Natural killer cell (primary cell): ENCODE measurements around the gene MAPKAPK3. TPM values are rescaled to one million over a fixed set of nuclear protein-coding genes. Genes with fewer than 3 reads are reported as not detected.

Experiments
- ATAC-seq, 3 donors: fragments of 150-1000 bp in 2 of 3; fragments of 200-7000 bp in 1 of 3; cut with Tn5 transposase; 1 replicate in 1 of 3; 2 replicates in 2 of 3; pipeline ENCODE4 v1.10.0; 2021; ENCODE audit warnings: mild to moderate bottlenecking in 2 of 3, moderate library complexity in 2 of 3
- DNase-seq, 2 donors: peaks; one replicate each; pipeline versions ENCODE4 v3.0.0 to v3.0.0-alpha.2; 2013 to 2021; ENCODE audit warnings: mixed read lengths in 1 of 2
- H3K27ac ChIP-seq: one replicate; pipeline ENCODE4 v1.5.1; 2013; ENCODE audit warnings: mild to moderate bottlenecking, low read length
- H3K27me3 ChIP-seq: one replicate; pipeline ENCODE4 v1.6.1; 2013; ENCODE audit warnings: low read length; ENCODE audit not compliant: control insufficient read depth, insufficient read depth
- H3K36me3 ChIP-seq: one replicate; pipeline ENCODE4 v1.6.1; 2013; ENCODE audit warnings: low read length; ENCODE audit not compliant: control insufficient read depth, insufficient read depth
- H3K4me1 ChIP-seq: one replicate; pipeline ENCODE4 v1.6.1; 2013; ENCODE audit warnings: low read length; ENCODE audit not compliant: control insufficient read depth, insufficient read depth
- H3K4me3 ChIP-seq: one replicate; pipeline ENCODE4 v1.5.1; 2013; ENCODE audit warnings: low read length
- H3K9me3 ChIP-seq: one replicate; pipeline ENCODE4 v1.6.1; 2013; ENCODE audit warnings: low read length; ENCODE audit not compliant: control insufficient read depth, insufficient read depth
- H3K27ac Mint-ChIP-seq, 2 donors: one replicate each; pipeline ENCODE4 v1.8.0; 2022; ENCODE audit warnings: mild to moderate bottlenecking in 2 of 2, mixed read lengths in 2 of 2, moderate library complexity in 1 of 2
- H3K27me3 Mint-ChIP-seq, 2 donors: one replicate each; pipeline ENCODE4 v1.8.0; 2022; ENCODE audit warnings: low read depth in 2 of 2, mixed read lengths in 2 of 2
- H3K36me3 Mint-ChIP-seq: one replicate; pipeline ENCODE4 v1.8.0; 2022; ENCODE audit warnings: mixed read lengths
- H3K4me1 Mint-ChIP-seq, 2 donors: one replicate each; pipeline ENCODE4 v1.8.0; 2022; ENCODE audit warnings: mixed read lengths in 2 of 2
- H3K4me3 Mint-ChIP-seq: one replicate; pipeline ENCODE4 v1.8.0; 2022; ENCODE audit warnings: mild to moderate bottlenecking, moderate library complexity, mixed read lengths
- H3K9me3 Mint-ChIP-seq, 2 donors: one replicate each; pipeline ENCODE4 v1.8.0; 2022; ENCODE audit warnings: mixed read lengths in 2 of 2
- WGBS: methylation state at CpG from one replicate; pipeline ENCODE4 v1.1.7; 2013; ENCODE audit warnings: missing lambda C conversion rate; ENCODE audit not compliant: insufficient coverage; 5-methylcytosine and 5-hydroxymethylcytosine counted together
- intact Hi-C: fragments of 100-400 bp; cut with micrococcal nuclease; formaldehyde crosslinking; loops from one replicate; pipeline ENCODE4 v1.14.2; 2022
- total RNA-seq, 4 donors: library from RNA; stranded (reverse); fragments of 120-200 nt in 1 of 4; gene quantifications; one replicate each; pipeline versions ENCODE4 v1.2.3 to v1.2.4, GENCODE V29; 2013 to 2022
- TF ChIP-seq, protein P1 (sequence below): fragments of 200-600 bp; IDR thresholded peaks from one replicate; pipeline ENCODE4 v1.8.0; 2022; ENCODE audit warnings: antibody characterized with exemption

MAPKAPK3 gene
- total RNA-seq = 10 to 100 TPM; 48.0 to 57.7 (median 49.3) TPM
- 41.9 TPM for total RNA-seq (2013)

- WGBS = under 1% methylated on average over 54 of the region's 58 CpGs
- H3K36me3 ChIP-seq = peaks cover 2% of the 10 kb centered on the region
- no peaks in the 10 kb centered on the region for H3K27me3 Mint-ChIP-seq
Observed at GRCh38 chr3:50617096-50617791, at the start of gene MAPKAPK3. TSS of gene MAPKAPK3 (plus strand) at chr3:50617151. CDS start at chr3:50617566, 415 bp downstream.

DNA sequence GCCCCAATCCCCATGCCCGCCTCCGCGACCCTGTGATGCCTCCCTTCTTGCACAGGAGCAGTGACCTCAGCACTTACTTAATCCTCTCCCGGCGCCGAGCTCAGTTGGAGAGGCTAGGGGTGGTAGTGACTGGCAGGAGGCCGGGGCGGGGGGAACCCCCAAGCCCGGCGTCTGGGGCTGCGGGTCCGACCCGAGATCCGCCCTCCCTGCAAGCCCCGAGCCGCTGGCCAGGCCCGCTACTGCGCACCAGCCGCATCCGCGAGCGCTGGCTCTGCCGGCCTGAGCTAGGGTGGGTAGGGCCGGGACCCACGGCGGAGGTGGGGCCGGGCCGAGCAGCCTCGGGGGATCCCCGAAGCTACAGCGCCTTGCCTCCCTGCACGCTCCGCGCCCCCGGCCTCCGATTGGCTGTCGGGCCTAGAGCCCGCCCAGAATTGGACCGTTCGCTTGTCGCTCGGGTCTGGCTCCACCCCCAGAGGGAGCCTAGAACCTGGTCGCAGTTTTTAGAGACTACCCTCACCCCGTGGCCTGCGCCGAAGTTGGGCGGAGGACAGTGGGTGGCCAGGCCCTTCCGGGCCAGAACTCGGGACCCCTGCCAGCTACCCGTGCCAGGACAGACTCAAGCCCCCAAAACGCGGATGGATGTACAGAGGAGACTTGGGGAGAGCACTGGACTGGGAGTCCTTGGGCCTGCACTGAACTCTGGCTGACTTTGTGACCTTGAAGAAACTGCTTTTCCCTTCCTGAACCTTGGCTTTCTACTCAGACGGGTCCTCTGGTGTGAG is 49.4 kb upstream of the MAPKAPK3 start, which contains the start of gene C3orf18:
Gene C3orf18 (minus strand): TSS at position 362 of the 782 bp plus-strand sequence. CDS start 2,048 bp downstream, outside the sequence.
- intact Hi-C loops = no loop called here
- Mint-ChIP-seq H3K4me1 (peaks cover 26 to 58% of the 10 kb centered on the region in 2 donors), H3K27me3 (no peaks in the 10 kb centered on the region), H3K9me3 (no peaks in the 10 kb centered on the region), H3K36me3 (no peaks in the 10 kb centered on the region), H3K27ac (peak within 1 kb of the TSS; percentile 95 to 96), H3K4me3 (peak within 1 kb of the TSS; percentile 96)
- Histone ChIP-seq H3K4me3 (peak within 1 kb of the TSS; percentile 67), H3K9me3 (no peaks in the 10 kb centered on the region), H3K27ac (peak within 1 kb of the TSS; percentile 59), H3K36me3 (peaks cover 3% of the 10 kb centered on the region), H3K27me3 (no peaks in the 10 kb centered on the region), H3K4me1 (peaks cover 51% of the 10 kb centered on the region)
- ATAC-seq (peak; percentile 76 to 91 (median 84)), DNase-seq (peak; percentile 93 to 96)
- WGBS = 4% methylated on average over 53 of the region's 53 CpGs
- TF ChIP-seq, protein P1, sequence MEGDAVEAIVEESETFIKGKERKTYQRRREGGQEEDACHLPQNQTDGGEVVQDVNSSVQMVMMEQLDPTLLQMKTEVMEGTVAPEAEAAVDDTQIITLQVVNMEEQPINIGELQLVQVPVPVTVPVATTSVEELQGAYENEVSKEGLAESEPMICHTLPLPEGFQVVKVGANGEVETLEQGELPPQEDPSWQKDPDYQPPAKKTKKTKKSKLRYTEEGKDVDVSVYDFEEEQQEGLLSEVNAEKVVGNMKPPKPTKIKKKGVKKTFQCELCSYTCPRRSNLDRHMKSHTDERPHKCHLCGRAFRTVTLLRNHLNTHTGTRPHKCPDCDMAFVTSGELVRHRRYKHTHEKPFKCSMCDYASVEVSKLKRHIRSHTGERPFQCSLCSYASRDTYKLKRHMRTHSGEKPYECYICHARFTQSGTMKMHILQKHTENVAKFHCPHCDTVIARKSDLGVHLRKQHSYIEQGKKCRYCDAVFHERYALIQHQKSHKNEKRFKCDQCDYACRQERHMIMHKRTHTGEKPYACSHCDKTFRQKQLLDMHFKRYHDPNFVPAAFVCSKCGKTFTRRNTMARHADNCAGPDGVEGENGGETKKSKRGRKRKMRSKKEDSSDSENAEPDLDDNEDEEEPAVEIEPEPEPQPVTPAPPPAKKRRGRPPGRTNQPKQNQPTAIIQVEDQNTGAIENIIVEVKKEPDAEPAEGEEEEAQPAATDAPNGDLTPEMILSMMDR = no peak

More at GRCh38 chr3:50617096-50617791, at the start of gene MAPKAPK3:
- TF ChIP-seq, protein P1 = no peak
- intact Hi-C loops = loop anchor here (2.0 to 5.0 kb wide), 3 partner anchors 774 to 1055 kb away; partner anchors contain the start of genes DCAF1, RBM15B and TEX264
- peak within 1 kb of the TSS; percentile 94 to 95 for H3K27ac Mint-ChIP-seq
- no peaks in the 10 kb centered on the region for H3K9me3 Mint-ChIP-seq
- H3K4me3 Mint-ChIP-seq = peak within 1 kb of the TSS; percentile 92
- H3K4me1 Mint-ChIP-seq = peaks cover 57 to 69% of the 10 kb centered on the region in 2 donors
- H3K27me3 ChIP-seq = no peaks in the 10 kb centered on the region
- ATAC-seq (peak in 2 of 3 donors; percentile 2 to 6), DNase-seq (peak; percentile 40 to 60)
- peak within 1 kb of the TSS; percentile 82 for H3K4me3 ChIP-seq
- H3K4me1 ChIP-seq = peaks cover 82% of the 10 kb centered on the region
- no peaks in the 10 kb centered on the region for H3K9me3 ChIP-seq
- peak within 1 kb of the TSS; percentile 76 for H3K27ac ChIP-seq
- no peaks in the 10 kb centered on the region for H3K36me3 Mint-ChIP-seq

GRCh38 chr3:50568947-50569749 is 47.8 kb upstream of the MAPKAPK3 start, which contains the start of gene HEMK1:
TSS of gene HEMK1 (plus strand) at chr3:50569522. CDS start at chr3:50571105, 1,583 bp downstream.
- TF ChIP-seq, protein P1 = no peak
- intact Hi-C loops = no loop called here
- Histone ChIP-seq H3K27me3 (no peaks in the 10 kb centered on the region), H3K4me3 (peak within 1 kb of the TSS; percentile 67), H3K27ac (peak within 1 kb of the TSS; percentile 88), H3K4me1 (peaks cover 66% of the 10 kb centered on the region), H3K36me3 (peaks cover 3% of the 10 kb centered on the region), H3K9me3 (no peaks in the 10 kb centered on the region)
- no peaks in the 10 kb centered on the region for H3K9me3 Mint-ChIP-seq
- H3K27me3 Mint-ChIP-seq = no peaks in the 10 kb centered on the region
- ATAC-seq (peak; percentile 68 to 84 (median 70)), DNase-seq (peak; percentile 90 to 96)
- peak within 1 kb of the TSS; percentile 96 for H3K4me3 Mint-ChIP-seq
- H3K36me3 Mint-ChIP-seq = no peaks in the 10 kb centered on the region
- H3K27ac Mint-ChIP-seq = peak within 1 kb of the TSS; percentile 95 to 96
- WGBS = 0% methylated on average over 55 of the region's 55 CpGs
- peaks cover 42 to 74% of the 10 kb centered on the region in 2 donors for H3K4me1 Mint-ChIP-seq
